Measurements from ENCODE around the gene CRYBG3.

DNA sequence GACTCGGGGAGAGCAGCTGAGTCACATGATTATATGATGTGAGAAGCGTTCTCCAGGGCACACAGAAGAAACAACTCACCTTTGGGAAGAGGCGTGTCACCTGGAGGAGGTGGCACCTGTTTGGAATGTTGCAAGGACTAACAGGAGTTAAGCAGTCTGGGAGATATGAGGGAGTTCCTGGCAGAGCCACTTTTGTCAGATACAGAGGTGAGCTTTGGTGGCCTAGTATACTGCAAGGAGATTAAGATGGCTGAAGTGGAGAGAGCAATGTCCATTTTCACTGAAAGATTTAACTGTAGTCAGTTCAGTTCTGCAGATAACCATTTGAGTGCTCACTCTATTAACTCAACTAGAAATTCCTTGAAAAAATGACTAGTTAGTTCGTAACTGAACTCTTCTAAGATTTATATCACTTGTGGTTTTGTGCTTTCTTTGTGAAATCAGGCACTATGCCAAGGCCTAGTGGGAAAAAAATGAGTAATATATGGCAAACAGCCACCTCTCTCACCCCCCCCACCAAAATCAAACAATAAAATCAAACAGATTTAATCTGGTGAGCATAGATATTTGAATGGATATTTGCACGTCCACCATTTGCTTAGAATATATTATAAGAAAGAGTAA, 61.3 kb downstream of the CRYBG3 start:
- TF ChIP-seq, protein P1, sequence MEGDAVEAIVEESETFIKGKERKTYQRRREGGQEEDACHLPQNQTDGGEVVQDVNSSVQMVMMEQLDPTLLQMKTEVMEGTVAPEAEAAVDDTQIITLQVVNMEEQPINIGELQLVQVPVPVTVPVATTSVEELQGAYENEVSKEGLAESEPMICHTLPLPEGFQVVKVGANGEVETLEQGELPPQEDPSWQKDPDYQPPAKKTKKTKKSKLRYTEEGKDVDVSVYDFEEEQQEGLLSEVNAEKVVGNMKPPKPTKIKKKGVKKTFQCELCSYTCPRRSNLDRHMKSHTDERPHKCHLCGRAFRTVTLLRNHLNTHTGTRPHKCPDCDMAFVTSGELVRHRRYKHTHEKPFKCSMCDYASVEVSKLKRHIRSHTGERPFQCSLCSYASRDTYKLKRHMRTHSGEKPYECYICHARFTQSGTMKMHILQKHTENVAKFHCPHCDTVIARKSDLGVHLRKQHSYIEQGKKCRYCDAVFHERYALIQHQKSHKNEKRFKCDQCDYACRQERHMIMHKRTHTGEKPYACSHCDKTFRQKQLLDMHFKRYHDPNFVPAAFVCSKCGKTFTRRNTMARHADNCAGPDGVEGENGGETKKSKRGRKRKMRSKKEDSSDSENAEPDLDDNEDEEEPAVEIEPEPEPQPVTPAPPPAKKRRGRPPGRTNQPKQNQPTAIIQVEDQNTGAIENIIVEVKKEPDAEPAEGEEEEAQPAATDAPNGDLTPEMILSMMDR (IDR thresholded peaks at IDR 0.05), result no peak
- TF ChIP-seq POLR2A (IDR thresholded peaks at IDR 0.05), result no peak
